HepG2 (cell line): Measurements from ENCODE around the gene TDRD9. TPM values are rescaled to one million over a fixed set of nuclear protein-coding genes. Genes with fewer than 3 reads are reported as not detected.

Experiments used
- ELF1 ChIP-seq: sonication (generic); formaldehyde crosslinking; IDR thresholded peaks from 2 replicates; pipeline ENCODE4 v1.4.0; 2020; ENCODE audit warnings: missing genetic modification reagents
- HDAC2 ChIP-seq: sonication (generic); formaldehyde crosslinking; IDR thresholded peaks from 2 replicates; pipeline ENCODE4 v1.4.0; 2020; ENCODE audit warnings: missing genetic modification reagents
- HNRNPL ChIP-seq: fragments of 200-400 bp; formaldehyde crosslinking; IDR thresholded peaks from 2 replicates; pipeline ENCODE4 v1.6.1; 2017; ENCODE audit warnings: mild to moderate bottlenecking, low read depth, low read length
- KIAA2018 ChIP-seq: sonication (generic); formaldehyde crosslinking; IDR thresholded peaks from 2 replicates; pipeline ENCODE4 v1.5.0; 2020; ENCODE audit warnings: mild to moderate bottlenecking, missing genetic modification reagents, borderline replicate concordance
- NR1H2 ChIP-seq: sonication (generic); formaldehyde crosslinking; IDR thresholded peaks from 2 replicates; pipeline ENCODE4 v1.8.1; 2022; ENCODE audit warnings: low read depth, missing genetic modification reagents, borderline replicate concordance
- NR2F1 ChIP-seq, 2 experiments: fragments of 450-650 bp in 1 of 2; formaldehyde crosslinking in 1 of 2; IDR thresholded peaks; 2 replicates each; pipeline versions ENCODE4 v1.5.0 to v1.6.1; 2016 to 2020; ENCODE audit warnings: mild to moderate bottlenecking in 1 of 2, missing compliant biosample characterization in 1 of 2, missing genetic modification reagents in 1 of 2, moderate library complexity in 1 of 2
- NR2F6 ChIP-seq, 2 experiments: IDR thresholded peaks; 2 replicates each; pipeline ENCODE4 v1.6.1; 2016; ENCODE audit warnings: antibody characterized with exemption in 1 of 2, mild to moderate bottlenecking in 1 of 2
- PITX1 ChIP-seq: sonication (generic); formaldehyde crosslinking; IDR thresholded peaks from 2 replicates; pipeline ENCODE4 v1.5.1; 2020; ENCODE audit warnings: mild to moderate bottlenecking, missing genetic modification reagents
- POLR2AphosphoS5 ChIP-seq: IDR thresholded peaks from 2 replicates; pipeline ENCODE4 v1.6.1; 2012; ENCODE audit warnings: low read depth, low read length
- POLR2G ChIP-seq: fragments of 200-400 bp; formaldehyde crosslinking; IDR thresholded peaks from 2 replicates; pipeline ENCODE4 v1.6.1; 2018; ENCODE audit warnings: mild to moderate bottlenecking, low read depth, low read length, moderate library complexity
- PTBP1 ChIP-seq: fragments of 200-400 bp; formaldehyde crosslinking; IDR thresholded peaks from 2 replicates; pipeline ENCODE4 v1.6.1; 2018; ENCODE audit warnings: low read length, low read depth; ENCODE audit not compliant: poor library complexity, severe bottlenecking
- RXRB ChIP-seq: IDR thresholded peaks from 2 replicates; pipeline ENCODE4 v1.6.1; 2016; ENCODE audit warnings: borderline replicate concordance, missing genetic modification reagents, missing compliant biosample characterization
- SMYD3 ChIP-seq: sonication (generic); formaldehyde crosslinking; IDR thresholded peaks from 2 replicates; pipeline ENCODE4 v1.8.1; 2023; ENCODE audit warnings: mild to moderate bottlenecking, missing genetic modification reagents
- TBX2 ChIP-seq: sonication (generic); formaldehyde crosslinking; IDR thresholded peaks from 2 replicates; pipeline ENCODE4 v1.5.0; 2020; ENCODE audit warnings: missing genetic modification reagents, mild to moderate bottlenecking, borderline replicate concordance
- ZBTB38 ChIP-seq: sonication (generic); formaldehyde crosslinking; IDR thresholded peaks from 2 replicates; pipeline ENCODE4 v1.5.1; 2020; ENCODE audit warnings: mild to moderate bottlenecking, missing genetic modification reagents
- ZFX ChIP-seq: sonication (generic); formaldehyde crosslinking; IDR thresholded peaks from 2 replicates; pipeline ENCODE4 v1.4.0; 2020; ENCODE audit warnings: mild to moderate bottlenecking, low read depth, missing genetic modification reagents, moderate library complexity
- ZXDC ChIP-seq: sonication (generic); formaldehyde crosslinking; IDR thresholded peaks from 2 replicates; pipeline ENCODE4 v1.5.0; 2020; ENCODE audit warnings: mild to moderate bottlenecking, missing genetic modification reagents
- polyA plus RNA-seq, 8 experiments: library from polyadenylated mRNA; depleted of rRNA in 3 of 8; stranded (reverse) in 7 of 8; unstranded in 1 of 8; fragments of >200 nt; fragmentation: Illumina TruSeq in 4 of 8; extraction: Trizol in 4 of 8; gene quantifications; 2 replicates each; pipeline versions ENCODE4 v1.2.1 to v1.2.3, GENCODE V29; 2011 to 2016; ENCODE audit warnings: low read depth in 4 of 8, missing spikeins in 1 of 8, mixed read lengths in 1 of 8; ENCODE audit not compliant: insufficient read depth in 1 of 8
- total RNA-seq, 5 experiments: library from RNA; depleted of rRNA; stranded (reverse); fragments of >200 nt; fragmentation: Illumina TruSeq; extraction: Trizol; gene quantifications; 2 replicates each; pipeline ENCODE4 v1.2.3, GENCODE V29; 2016; ENCODE audit warnings: low read depth in 1 of 5

The TDRD9 gene
- total and polyA plus RNA-seq, 2 of the 13 experiments (the other 11 are each of a cell fraction or from before 2014, with no cell fraction given) = not detected

GRCh38 chr14:103885509-103885932 is 42.7 kb upstream of the TDRD9 start (continued):
- 0 out of 2 replicates have a peak, but pooled peaks have one; percentile 25 for TF ChIP-seq PITX1
- TF ChIP-seq HDAC2 (CRISPR knock-in tag) = peak; percentile 62; the same call in 1 of the 2 replicates
- TF ChIP-seq POLR2G = no peak
- no peak for TF ChIP-seq PTBP1
- TF ChIP-seq POLR2AphosphoS5 = 0 out of 2 replicates have a peak, but pooled peaks have one; percentile 4
- TF ChIP-seq RXRB (CRISPR knock-in tag) = peak; percentile 87
- TF ChIP-seq ZBTB38 = peak; percentile 96
- TF ChIP-seq ELF1 = 0 out of 2 replicates have a peak, but pooled peaks have one; percentile 13
- TF ChIP-seq KIAA2018 (CRISPR knock-in tag) = no peak
- peak; percentile 52; the same call in 1 of the 2 replicates for TF ChIP-seq TBX2 (CRISPR knock-in tag)
- 0 out of 2 replicates have a peak, but pooled peaks have one; percentile 33 for TF ChIP-seq ZXDC (CRISPR knock-in tag)
- TF ChIP-seq NR2F1 (CRISPR knock-in tag; IDR thresholded peaks at IDR 0.05) = peak in 1 of 2 experiments; percentile 54; a peak in 1 of 4 replicates
- TF ChIP-seq SMYD3 = no peak
- TF ChIP-seq ZFX (CRISPR knock-in tag) = peak; percentile 65
- TF ChIP-seq NR2F6 (IDR thresholded peaks at IDR 0.05) = no peak
- TF ChIP-seq NR2F6 (CRISPR knock-in tag; IDR thresholded peaks at IDR 0.05) = peak; percentile 72
- peak; percentile 91 for TF ChIP-seq HNRNPL
- TF ChIP-seq NR1H2 (CRISPR knock-in tag) = 0 out of 2 replicates have a peak, but pooled peaks have one; percentile 52
